ENCODE measurements around the gene GAB2. TPM values are rescaled to one million over a fixed set of nuclear protein-coding genes. Genes with fewer than 3 reads are reported as not detected.

Gene GAB2
- total RNA-seq, 4 donors from 2014 or later = 8.1 to 18.1 (median 13.4) TPM

GRCh38 chr11:78221396-78222315 is 196.0 kb downstream of the GAB2 start:
- no peak overlapping the region for H3K4me3 ChIP-seq (replicated peaks in 1 of 3)
- intact Hi-C loops (cut with DNase I) = loop anchor here (10.0 kb wide), 1 partner anchor 193 kb away; the partner anchor contains the start of gene GAB2
- peaks cover 23 to 27% of the 10 kb centered on the region in 2 donors for H3K36me3 ChIP-seq

DNA sequence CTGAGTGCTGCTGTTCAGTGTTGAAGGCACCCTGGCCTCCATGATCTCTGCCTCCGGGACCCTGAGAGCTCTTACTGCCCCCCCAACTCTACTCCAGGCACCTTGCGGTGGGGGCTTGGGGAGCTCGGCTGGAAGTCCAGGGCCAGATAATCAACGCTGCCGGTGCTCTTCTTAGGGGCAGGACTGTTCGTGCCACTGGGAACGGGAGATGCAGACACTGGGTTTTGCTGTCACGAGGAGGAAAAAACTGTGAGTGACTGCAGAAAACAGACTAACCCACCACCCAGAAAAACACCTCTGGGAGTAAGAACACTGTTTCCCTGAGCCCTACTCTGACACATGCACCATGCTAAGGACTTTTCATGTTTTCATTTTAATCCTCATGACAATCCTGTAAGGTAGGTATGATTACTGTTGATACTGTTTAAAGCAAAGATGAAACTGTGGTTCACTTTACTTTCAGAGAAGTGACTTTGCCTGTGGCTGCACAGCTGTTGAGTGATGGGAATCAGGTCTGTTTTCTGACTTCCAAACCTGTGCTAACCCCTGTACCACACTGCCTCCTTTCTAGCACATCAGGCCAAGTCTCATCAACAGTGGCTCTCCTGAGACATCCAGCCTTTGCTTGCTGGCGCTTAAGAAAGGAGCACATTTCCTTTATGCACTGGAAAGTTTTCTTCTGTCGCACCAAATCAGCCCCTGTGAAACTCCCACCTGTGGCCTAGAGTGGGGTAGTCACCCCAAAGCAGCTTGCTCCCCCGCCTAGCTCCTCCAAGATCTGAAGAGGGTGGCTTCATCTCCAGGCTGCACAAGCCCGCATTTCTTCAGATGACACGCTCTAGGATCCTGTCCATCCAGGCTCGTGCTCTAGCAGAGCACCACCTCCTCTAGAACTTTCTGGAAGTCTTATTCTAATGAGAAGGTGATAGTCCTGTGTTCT is 197.1 kb downstream of the GAB2 start:
- Histone ChIP-seq H3K9me3 (no peaks in the 10 kb centered on the region), H3K4me3 (replicated peaks in 1 of 3) (no peak overlapping the region), H3K27me3 (no peaks in the 10 kb centered on the region), H3K36me3 (peaks cover 23 to 27% of the 10 kb centered on the region in 2 donors), H3K27ac (no peak overlapping the region), H3K4me1 (no peaks in the 10 kb centered on the region)
- intact Hi-C loops (cut with DNase I) = loop anchor here (10.0 kb wide), 1 partner anchor 194 kb away; the partner anchor contains the start of gene GAB2
- WGBS, 2 donors = 91 to 98% methylated on average over 14 of the region's 14 CpGs
- TF ChIP-seq CTCF (IDR thresholded peaks at IDR 0.05) (no peak), POLR2A (IDR thresholded peaks at IDR 0.05) (no peak)
- no peak for DNase-seq

More at GRCh38 chr11:78221396-78222315, 196.0 kb downstream of the GAB2 start:
- no peaks in the 10 kb centered on the region for H3K4me1 ChIP-seq
- no peaks in the 10 kb centered on the region for H3K9me3 ChIP-seq
- H3K27ac ChIP-seq = no peak overlapping the region
- 90 to 92% methylated on average over 13 of the region's 13 CpGs for WGBS, 2 donors
- no peaks in the 10 kb centered on the region for H3K27me3 ChIP-seq
- TF ChIP-seq POLR2A (IDR thresholded peaks at IDR 0.05) = no peak
- TF ChIP-seq CTCF (IDR thresholded peaks at IDR 0.05) = no peak
- DNase-seq = no peak

DNA sequence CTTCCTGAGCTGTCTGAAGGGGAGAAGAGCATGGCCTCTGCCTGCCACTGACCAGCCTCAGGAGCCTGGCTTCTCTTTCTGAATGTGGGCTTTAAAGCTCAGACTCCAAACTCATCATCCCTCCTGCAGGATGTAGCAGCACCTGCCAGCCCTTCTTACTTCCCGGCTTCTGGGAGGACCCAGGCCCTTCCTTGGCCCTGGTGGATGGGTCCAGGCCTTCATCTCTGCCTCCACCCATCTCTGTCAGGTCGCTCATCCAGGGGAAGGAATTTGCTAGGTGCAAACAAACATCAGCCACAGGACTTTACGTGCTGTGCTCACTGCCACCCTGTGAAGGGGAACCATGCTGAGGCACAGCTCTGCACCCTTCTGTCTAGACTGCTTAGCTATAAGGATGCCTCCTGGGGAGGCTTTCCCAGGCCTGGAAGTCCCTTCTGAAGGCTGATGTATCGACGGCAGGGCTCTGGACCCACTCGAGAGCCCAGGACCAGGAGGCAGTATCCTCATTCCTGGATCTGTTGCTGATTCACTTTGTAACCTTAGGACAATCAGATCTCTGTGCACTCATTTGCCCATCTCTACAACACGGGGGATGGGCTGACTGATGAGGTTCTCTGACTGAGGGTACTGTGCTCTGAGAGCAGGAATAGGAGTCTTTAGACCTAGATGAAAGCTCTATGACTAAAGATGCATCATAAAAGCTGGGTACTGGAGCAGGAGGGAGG is 198.0 kb downstream of the GAB2 start:
- WGBS, 2 donors = 96 to 100% methylated on average over 6 to 7 of the region's 7 CpGs

More for the DNA sequence above, 198.0 kb downstream of the GAB2 start:
- Histone ChIP-seq H3K36me3 (peaks cover 23 to 27% of the 10 kb centered on the region in 2 donors), H3K9me3 (no peaks in the 10 kb centered on the region), H3K4me1 (no peaks in the 10 kb centered on the region), H3K27me3 (no peaks in the 10 kb centered on the region), H3K4me3 (replicated peaks in 1 of 3) (no peak overlapping the region), H3K27ac (no peak overlapping the region)
- intact Hi-C loops (cut with DNase I) = loop anchor here (10.0 kb wide), 2 partner anchors 195 to 345 kb away; partner anchors contain the start of gene GAB2
- TF ChIP-seq CTCF (IDR thresholded peaks at IDR 0.05) = no peak
- TF ChIP-seq POLR2A (IDR thresholded peaks at IDR 0.05) = no peak
- no peak for DNase-seq

All from thyroid gland (tissue), 4 donors.